Measurements from ENCODE around the gene PCNX2.

The PCNX2 gene

GRCh38 chr1:233038581-233038980 lies 256.9 kb downstream of the PCNX2 start:
- no peak overlapping the region for H3K4me3 ChIP-seq (replicated peaks; ENCODE audit: low read depth, low read length)
- no peaks in the 10 kb centered on the region for H3K36me3 ChIP-seq (ENCODE audit: control insufficient read depth, insufficient read depth, low read length)
- TF ChIP-seq CTCF (IDR thresholded peaks at IDR 0.05; ENCODE audit: insufficient read depth, low read length, poor library complexity, severe bottlenecking), result no peak
- DNase-seq (ENCODE audit: extremely low read depth, insufficient read length), result no peak
- H3K27me3 ChIP-seq (replicated peaks; ENCODE audit: control insufficient read depth, insufficient read depth, low read length), result no peaks in the 10 kb centered on the region

GRCh38 chr1:233037843-233038242 lies 257.7 kb downstream of the PCNX2 start:
- Histone ChIP-seq H3K27me3 (replicated peaks; ENCODE audit: control insufficient read depth, insufficient read depth, low read length) (no peaks in the 10 kb centered on the region), H3K4me3 (replicated peaks; ENCODE audit: low read depth, low read length) (no peak overlapping the region), H3K36me3 (ENCODE audit: control insufficient read depth, insufficient read depth, low read length) (no peaks in the 10 kb centered on the region)
- TF ChIP-seq CTCF (IDR thresholded peaks at IDR 0.05; ENCODE audit: insufficient read depth, low read length, poor library complexity, severe bottlenecking), result no peak
- no peak for DNase-seq (ENCODE audit: extremely low read depth, insufficient read length)

DNA sequence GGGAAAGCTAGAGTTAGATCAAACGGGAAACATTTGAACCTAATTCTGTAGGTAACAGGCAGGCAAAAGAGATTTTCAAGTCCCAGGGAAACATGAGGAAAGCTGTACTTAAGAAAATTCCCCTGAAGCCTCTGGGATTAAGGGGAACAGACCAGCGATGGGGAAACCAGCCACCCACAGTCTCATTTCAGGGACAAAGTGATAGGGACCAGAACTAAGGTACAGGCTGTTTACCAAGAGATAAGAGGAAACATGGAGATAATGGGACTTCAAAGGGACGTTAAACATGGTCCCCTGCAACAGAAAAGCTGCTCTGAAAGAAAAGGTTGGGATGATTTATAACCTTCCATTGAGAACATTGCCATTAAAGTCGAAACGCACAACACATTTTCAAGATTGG lies 260.7 kb downstream of the PCNX2 start:
- Histone ChIP-seq H3K27me3 (replicated peaks; ENCODE audit: control insufficient read depth, insufficient read depth, low read length) (no peaks in the 10 kb centered on the region), H3K36me3 (ENCODE audit: control insufficient read depth, insufficient read depth, low read length) (no peaks in the 10 kb centered on the region), H3K4me3 (replicated peaks; ENCODE audit: low read depth, low read length) (no peak overlapping the region)
- TF ChIP-seq CTCF (IDR thresholded peaks at IDR 0.05; ENCODE audit: insufficient read depth, low read length, poor library complexity, severe bottlenecking), result no peak
- no peak for DNase-seq (ENCODE audit: extremely low read depth, insufficient read length)

GRCh38 chr1:233033361-233033760 lies 262.2 kb downstream of the PCNX2 start:
- DNase-seq (ENCODE audit: extremely low read depth, insufficient read length), result no peak
- no peaks in the 10 kb centered on the region for H3K27me3 ChIP-seq (replicated peaks; ENCODE audit: control insufficient read depth, insufficient read depth, low read length)
- H3K4me3 ChIP-seq (replicated peaks; ENCODE audit: low read depth, low read length), result no peak overlapping the region
- no peak for TF ChIP-seq CTCF (IDR thresholded peaks at IDR 0.05; ENCODE audit: insufficient read depth, low read length, poor library complexity, severe bottlenecking)
- H3K36me3 ChIP-seq (ENCODE audit: control insufficient read depth, insufficient read depth, low read length), result no peaks in the 10 kb centered on the region

DNA sequence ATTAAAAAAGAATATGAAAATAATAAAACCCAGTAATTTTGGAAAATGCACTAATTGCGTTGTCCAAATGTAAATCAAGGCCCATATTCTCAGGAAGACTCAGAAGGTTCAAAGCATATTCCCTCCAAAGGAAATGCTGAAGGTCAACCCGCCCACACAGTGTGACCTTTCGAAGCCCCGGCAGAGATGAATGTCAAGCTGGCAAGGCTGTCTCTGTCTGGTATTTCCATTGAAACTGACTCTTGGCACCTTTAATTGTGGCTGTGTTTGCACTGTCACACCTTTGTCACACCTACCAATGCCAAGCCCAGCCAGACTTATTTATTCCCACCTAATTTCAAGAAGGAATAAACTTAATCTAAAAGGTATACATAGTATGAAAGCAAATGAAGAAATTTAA lies 262.6 kb downstream of the PCNX2 start:
- H3K36me3 ChIP-seq (ENCODE audit: control insufficient read depth, insufficient read depth, low read length), result no peaks in the 10 kb centered on the region
- H3K4me3 ChIP-seq (replicated peaks; ENCODE audit: low read depth, low read length), result no peak overlapping the region
- TF ChIP-seq CTCF (IDR thresholded peaks at IDR 0.05; ENCODE audit: insufficient read depth, low read length, poor library complexity, severe bottlenecking), result no peak
- H3K27me3 ChIP-seq (replicated peaks; ENCODE audit: control insufficient read depth, insufficient read depth, low read length), result no peaks in the 10 kb centered on the region
- no peak for DNase-seq (ENCODE audit: extremely low read depth, insufficient read length)

GRCh38 chr1:233031521-233031920 lies 264.0 kb downstream of the PCNX2 start:
- no peak for TF ChIP-seq CTCF (IDR thresholded peaks at IDR 0.05; ENCODE audit: insufficient read depth, low read length, poor library complexity, severe bottlenecking)
- no peak overlapping the region for H3K4me3 ChIP-seq (replicated peaks; ENCODE audit: low read depth, low read length)
- no peaks in the 10 kb centered on the region for H3K27me3 ChIP-seq (replicated peaks; ENCODE audit: control insufficient read depth, insufficient read depth, low read length)
- DNase-seq (ENCODE audit: extremely low read depth, insufficient read length), result no peak
- H3K36me3 ChIP-seq (ENCODE audit: control insufficient read depth, insufficient read depth, low read length), result no peaks in the 10 kb centered on the region

All from GM06990 (cell line).